ENCODE results near the gene CATSPER4. TPM values are rescaled to one million over a fixed set of nuclear protein-coding genes. Genes with fewer than 3 reads are reported as not detected.

The CATSPER4 gene
- total RNA-seq, 1 experiment from 2014 or later = not detected

GRCh38 chr1:26164036-26164860 lies 26.2 kb upstream of the CATSPER4 start:
- H3K4me1 Mint-ChIP-seq (ENCODE audit: low read depth, unreplicated experiment) = no peaks in the 10 kb centered on the region
- no peak overlapping the region for H3K27ac Mint-ChIP-seq (ENCODE audit: unreplicated experiment)

GRCh38 chr1:26164861-26165842 lies 25.2 kb upstream of the CATSPER4 start:
- peaks cover 13% of the 10 kb centered on the region for H3K27me3 Mint-ChIP-seq (ENCODE audit: unreplicated experiment)
- CTCF ChIA-PET = no interaction called here
- peaks cover 20% of the 10 kb centered on the region for H3K36me3 Mint-ChIP-seq (ENCODE audit: insufficient read depth, unreplicated experiment)
- intact Hi-C loops (cut with micrococcal nuclease; ENCODE audit: unreplicated experiment) = loop anchor here (5.0 kb wide), 1 partner anchor 58 kb away; no protein-coding TSS in a partner anchor
- no peak for TF ChIP-seq CTCF (IDR thresholded peaks at IDR 0.05; ENCODE audit: unreplicated experiment)
- BruUV-seq (replicated peaks) = no TSS peak
- H3K4me3 Mint-ChIP-seq (ENCODE audit: low read depth, unreplicated experiment) = peak overlapping the region; percentile 50
- DNase-seq = no peak
- H3K27ac Mint-ChIP-seq (ENCODE audit: unreplicated experiment) = no peak overlapping the region
- H3K4me1 Mint-ChIP-seq (ENCODE audit: low read depth, unreplicated experiment) = no peaks in the 10 kb centered on the region
- no peaks in the 10 kb centered on the region for H3K9me3 Mint-ChIP-seq (ENCODE audit: low read depth, unreplicated experiment)

More at GRCh38 chr1:26164036-26164860, 26.2 kb upstream of the CATSPER4 start:
- intact Hi-C loops (cut with micrococcal nuclease; ENCODE audit: unreplicated experiment) = loop anchor here (5.0 kb wide), 1 partner anchor 57 kb away; no protein-coding TSS in a partner anchor
- H3K9me3 Mint-ChIP-seq (ENCODE audit: low read depth, unreplicated experiment) = no peaks in the 10 kb centered on the region
- TF ChIP-seq CTCF (IDR thresholded peaks at IDR 0.05; ENCODE audit: unreplicated experiment) = peak; percentile 63
- no TSS peak for BruUV-seq (replicated peaks)
- DNase-seq = peak; percentile 59
- peak overlapping the region; percentile 50 for H3K4me3 Mint-ChIP-seq (ENCODE audit: low read depth, unreplicated experiment)
- CTCF ChIA-PET = no interaction called here
- peaks cover 13% of the 10 kb centered on the region for H3K27me3 Mint-ChIP-seq (ENCODE audit: unreplicated experiment)
- peaks cover 11% of the 10 kb centered on the region for H3K36me3 Mint-ChIP-seq (ENCODE audit: insufficient read depth, unreplicated experiment)

GRCh38 chr1:26166719-26167281 lies 23.6 kb upstream of the CATSPER4 start:
- Mint-ChIP-seq H3K9me3 (ENCODE audit: low read depth, unreplicated experiment) (no peaks in the 10 kb centered on the region), H3K27ac (ENCODE audit: unreplicated experiment) (no peak overlapping the region), H3K36me3 (ENCODE audit: insufficient read depth, unreplicated experiment) (peaks cover 29% of the 10 kb centered on the region), H3K27me3 (ENCODE audit: unreplicated experiment) (peaks cover 13% of the 10 kb centered on the region), H3K4me3 (ENCODE audit: low read depth, unreplicated experiment) (no peak overlapping the region), H3K4me1 (ENCODE audit: low read depth, unreplicated experiment) (no peaks in the 10 kb centered on the region)
- no peak for TF ChIP-seq CTCF (IDR thresholded peaks at IDR 0.05; ENCODE audit: unreplicated experiment)
- BruUV-seq (replicated peaks) = no TSS peak
- DNase-seq = no peak
- CTCF ChIA-PET = no interaction called here
- intact Hi-C loops (cut with micrococcal nuclease; ENCODE audit: unreplicated experiment) = no loop called here

All from Calu3 (cell line).